Loucy (cell line): ENCODE data around the gene GOLM1.

Experiments
- CTCF ChIP-seq: fragments of 200-600 bp; sonication (generic); conservative IDR thresholded peaks from 2 replicates; pipeline ENCODE4 v1.5.1; 2014; ENCODE audit warnings: mild to moderate bottlenecking, antibody characterized with exemption, low read length
- EZH2phosphoT487 ChIP-seq: fragments of 200-600 bp; IDR thresholded peaks from 2 replicates; pipeline ENCODE4 v1.6.1; 2018; ENCODE audit warnings: antibody characterized with exemption, mild to moderate bottlenecking, moderate library complexity, borderline replicate concordance

GRCh38 chr9:86061972-86062739, 37.2 kb downstream of the GOLM1 start:
- TF ChIP-seq CTCF = no peak
- no peak for TF ChIP-seq EZH2phosphoT487
